GM12878 (cell line): ENCODE results near the gene KRTAP13-4. TPM values are rescaled to one million over a fixed set of nuclear protein-coding genes. Genes with fewer than 3 reads are reported as not detected.

ENCODE experiments used
- ATAC-seq: fragments of 200-7000 bp; cut with Tn5 transposase; 3 replicates; pipeline ENCODE4 v1.9.1; 2020; ENCODE audit warnings: mild to moderate bottlenecking, moderate library complexity
- BruUV-seq: library from RNA; stranded (reverse); fragments of 400-500 nt; replicated peaks from 2 replicates; lab custom pipeline; 2021; lab: Mats Ljungman, UMichigan
- CTCF ChIA-PET: fragments of 300-600 bp; sonication (Branson Sonifier 250); formaldehyde crosslinking; extraction: SDS; loops from one replicate; lab custom pipeline; 2021; ENCODE audit warnings: inconsistent platforms; lab: Yijun Ruan, JAX
- POLR2A ChIA-PET: fragments of 350-600 bp; formaldehyde crosslinking; extraction: SDS; loops from one replicate; lab custom pipeline; 2021; ENCODE audit warnings: inconsistent platforms; lab: Charles Lee
- RAD21 ChIA-PET: fragments of 300-600 bp; sonication (Branson Sonifier 250); formaldehyde crosslinking; loops from one replicate; lab custom pipeline; 2023; ENCODE audit warnings: antibody characterized with exemption; ENCODE audit not compliant: unreplicated experiment; lab: Charles Lee
- SMC1A ChIA-PET: fragments of 300-600 bp; sonication (Branson Sonifier 250); formaldehyde crosslinking; loops from one replicate; lab custom pipeline; 2023; ENCODE audit not compliant: unreplicated experiment, uncharacterized antibody; lab: Charles Lee
- DNase-seq: peaks from one replicate; pipeline ENCODE4 v3.0.0-alpha.2; 2011; ENCODE audit warnings: low read depth, low spot score
- FAIRE-seq: peaks from 3 replicates; lab custom pipeline; 2011; peaks lifted over from hg19 to GRCh38; lab: Jason Lieb, UNC
- H2AFZ ChIP-seq: 2 replicates; pipeline ENCODE4 v1.6.0; 2011; ENCODE audit warnings: low read depth, low read length, control low read depth; ENCODE audit not compliant: control insufficient read depth
- H3K27ac ChIP-seq: 2 replicates; pipeline ENCODE4 v1.5.1; 2011; ENCODE audit warnings: control low read depth; ENCODE audit not compliant: control insufficient read depth, insufficient read depth
- H3K27me3 ChIP-seq, 2 experiments: replicated peaks in 1 of 2; 2 replicates each; pipeline versions ENCODE4 v1.6.0 to v1.6.1; 2011; ENCODE audit warnings: low read length in 1 of 2; ENCODE audit not compliant: control insufficient read depth in 2 of 2, insufficient read depth in 2 of 2
- H3K36me3 ChIP-seq, 2 experiments: 2 replicates each; pipeline ENCODE4 v1.5.1; 2011; ENCODE audit warnings: low read length in 1 of 2; ENCODE audit not compliant: control insufficient read depth in 2 of 2, insufficient read depth in 2 of 2
- H3K4me1 ChIP-seq: 2 replicates; pipeline ENCODE4 v1.6.1; 2011; ENCODE audit warnings: mild to moderate bottlenecking, low read length, moderate library complexity, mixed read lengths; ENCODE audit not compliant: control insufficient read depth, insufficient read depth
- H3K4me2 ChIP-seq: 2 replicates; pipeline ENCODE4 v1.6.0; 2011; ENCODE audit warnings: control low read depth; ENCODE audit not compliant: control insufficient read depth, insufficient read depth
- H3K4me3 ChIP-seq: fragments of 200-600 bp; sonication (generic); 2 replicates; pipeline ENCODE4 v1.5.1; 2016
- H3K79me2 ChIP-seq: 2 replicates; pipeline ENCODE4 v1.6.0; 2011; ENCODE audit warnings: low read length; ENCODE audit not compliant: control insufficient read depth, insufficient read depth
- H3K9ac ChIP-seq: 2 replicates; pipeline ENCODE4 v1.8.0; 2011; ENCODE audit warnings: low read length, control low read depth, mixed read lengths; ENCODE audit not compliant: control insufficient read depth, insufficient read depth
- H3K9me3 ChIP-seq: replicated peaks from 3 replicates; pipeline ENCODE4 v1.5.1; 2011; ENCODE audit warnings: mild to moderate bottlenecking, low read length; ENCODE audit not compliant: control insufficient read depth, insufficient read depth
- H4K20me1 ChIP-seq: 2 replicates; pipeline ENCODE4 v1.6.0; 2011; ENCODE audit not compliant: control insufficient read depth, insufficient read depth
- ATF7 ChIP-seq: fragments of 450-650 bp; IDR thresholded peaks from 2 replicates; pipeline ENCODE4 v1.6.1; 2016; ENCODE audit warnings: low read depth, mild to moderate bottlenecking
- BACH1 ChIP-seq: fragments of 450-650 bp; IDR thresholded peaks from 2 replicates; pipeline ENCODE4 v1.6.1; 2017; ENCODE audit warnings: mild to moderate bottlenecking, borderline replicate concordance
- IRF4 ChIP-seq: IDR thresholded peaks from 2 replicates; pipeline ENCODE4 v1.6.1; 2011; ENCODE audit warnings: low read depth, low read length
- JUND ChIP-seq: IDR thresholded peaks from 2 replicates; pipeline ENCODE4 v1.6.1; 2012; ENCODE audit warnings: low read depth, mild to moderate bottlenecking, low read length, improper control_type of control experiment, moderate library complexity
- NFYB ChIP-seq: IDR thresholded peaks from 2 replicates; pipeline ENCODE4 v1.6.1; 2011; ENCODE audit warnings: low read depth, mild to moderate bottlenecking, low read length, improper control_type of control experiment, moderate library complexity; ENCODE audit not compliant: insufficient read depth
- NR2C1 ChIP-seq: fragments of 450-650 bp; IDR thresholded peaks from 2 replicates; pipeline ENCODE4 v1.6.1; 2017; ENCODE audit warnings: antibody characterized with exemption, mild to moderate bottlenecking, moderate library complexity
- PAX8 ChIP-seq: fragments of 450-650 bp; IDR thresholded peaks from 2 replicates; pipeline ENCODE4 v1.6.1; 2017; ENCODE audit warnings: mild to moderate bottlenecking, moderate library complexity
- PBX3 ChIP-seq: IDR thresholded peaks from 2 replicates; pipeline ENCODE4 v1.6.1; 2011; ENCODE audit warnings: mild to moderate bottlenecking, low read depth, low read length, moderate library complexity; ENCODE audit not compliant: insufficient replicate concordance
- PML ChIP-seq: IDR thresholded peaks from 2 replicates; pipeline ENCODE4 v1.6.1; 2012; ENCODE audit warnings: low read length, inconsistent platforms
- POLR2A ChIP-seq: IDR thresholded peaks from 2 replicates; pipeline ENCODE4 v1.6.1; 2011; ENCODE audit warnings: low read depth, mild to moderate bottlenecking, low read length
- POLR2AphosphoS2 ChIP-seq: IDR thresholded peaks from 2 replicates; pipeline ENCODE4 v1.6.1; 2011; ENCODE audit warnings: low read depth, mild to moderate bottlenecking, low read length, improper control_type of control experiment, moderate library complexity
- POLR2AphosphoS5 ChIP-seq: IDR thresholded peaks from 2 replicates; pipeline ENCODE4 v1.6.1; 2011; ENCODE audit warnings: mild to moderate bottlenecking, low read length, inconsistent platforms
- PRDM15 ChIP-seq: fragments of 450-650 bp; formaldehyde crosslinking; IDR thresholded peaks from 2 replicates; pipeline ENCODE4 v1.4.0; 2020; ENCODE audit warnings: mild to moderate bottlenecking, moderate library complexity
- RUNX3 ChIP-seq: IDR thresholded peaks from 2 replicates; pipeline ENCODE4 v1.6.1; 2012; ENCODE audit warnings: low read length, inconsistent platforms
- YY1 ChIP-seq: IDR thresholded peaks from 2 replicates; pipeline ENCODE4 v1.6.1; 2011; ENCODE audit warnings: low read depth, mild to moderate bottlenecking, low read length
- WGBS: methylation state at CpG from one replicate; pipeline ENCODE4 v1.1.6; 2016; ENCODE audit warnings: low lambda C conversion rate; ENCODE audit not compliant: insufficient replicate concordance, insufficient coverage; ENCODE audit errors: missing lambda C conversion rate; 5-methylcytosine and 5-hydroxymethylcytosine counted together
- in situ Hi-C: fragments of 300-500 bp; cut with MboI; formaldehyde crosslinking; loops from 9 replicates; pipeline ENCODE4 v1.14.3; 2018; ENCODE audit warnings: mixed read lengths
- intact Hi-C: fragments of 100-400 bp; cut with micrococcal nuclease; formaldehyde crosslinking; loops from one replicate; pipeline ENCODE4 v1.14.2; 2022; ENCODE audit not compliant: unreplicated experiment
- polyA plus RNA-seq, 11 experiments: library from polyadenylated mRNA; depleted of rRNA in 4 of 11; unstranded in 6 of 11; stranded (reverse) in 5 of 11; fragments of >200 nt; fragmentation: Nextera tagmentation in 4 of 11; fragmentation: Illumina TruSeq in 1 of 11; extraction: Ambion mirVana in 4 of 11; extraction: Trizol in 1 of 11; gene quantifications; 1 replicate in 1 of 11; 2 replicates in 10 of 11; pipeline versions ENCODE4 v1.2.1 to v1.2.3, GENCODE V29; 2011 to 2016; ENCODE audit warnings: inconsistent platforms in 2 of 11, missing spikeins in 2 of 11, low read depth in 1 of 11
- total RNA-seq, 4 experiments: library from RNA; depleted of rRNA in 3 of 4; stranded (reverse); fragments of >200 nt in 3 of 4; fragmentation: Illumina TruSeq in 1 of 4; extraction: Trizol in 1 of 4; gene quantifications; 2 replicates each; pipeline versions ENCODE4 v1.2.1 to v1.2.3, GENCODE V29; 2013 to 2021
- TF ChIP-seq, protein P1 (sequence below): fragments of 450-650 bp; IDR thresholded peaks from 2 replicates; pipeline ENCODE4 v1.6.1; 2017; ENCODE audit warnings: borderline replicate concordance
- TF ChIP-seq, protein P2 (sequence below): fragments of 450-650 bp; conservative IDR thresholded peaks from 2 replicates; pipeline ENCODE4 v1.6.1; 2017; ENCODE audit warnings: mild to moderate bottlenecking, moderate library complexity

KRTAP13-4 gene
- total and polyA plus RNA-seq, 10 of the 15 experiments (the other 5 are each of a cell fraction or from before 2014, with no cell fraction given), result not detected

- no peak overlapping the region for H2AFZ ChIP-seq
- intact Hi-C loops, result no loop called here
- H3K9ac ChIP-seq, result no peak overlapping the region
- BruUV-seq, result no TSS peak
- no peak overlapping the region for H3K27ac ChIP-seq
- H3K4me1 ChIP-seq, result no peaks in the 10 kb centered on the region
- FAIRE-seq, result no peak
- POLR2A ChIA-PET, result no interaction called here
- no peaks in the 10 kb centered on the region for H3K36me3 ChIP-seq
- CTCF ChIA-PET, result no interaction called here
- no peaks in the 10 kb centered on the region for H3K27me3 ChIP-seq
- H3K9me3 ChIP-seq, result no peaks in the 10 kb centered on the region; the same call in 2 of the 3 replicates
- H3K4me3 ChIP-seq, result no peak overlapping the region
- in situ Hi-C loops, result no loop called here
- ATAC-seq, result no peak
- no peak for DNase-seq
- H4K20me1 ChIP-seq, result no peaks in the 10 kb centered on the region
- TF ChIP-seq PML (no peak), IRF4 (no peak), NR2C1 (no peak), POLR2AphosphoS5 (no peak), RUNX3 (no peak), PRDM15 (CRISPR knock-in tag) (no peak), JUND (no peak), YY1 (no peak), BACH1 (no peak), NFYB (no peak), POLR2A (no peak), POLR2AphosphoS2 (no peak), PBX3 (no peak), PAX8 (no peak), ATF7 (no peak)
- TF ChIP-seq, protein P1, sequence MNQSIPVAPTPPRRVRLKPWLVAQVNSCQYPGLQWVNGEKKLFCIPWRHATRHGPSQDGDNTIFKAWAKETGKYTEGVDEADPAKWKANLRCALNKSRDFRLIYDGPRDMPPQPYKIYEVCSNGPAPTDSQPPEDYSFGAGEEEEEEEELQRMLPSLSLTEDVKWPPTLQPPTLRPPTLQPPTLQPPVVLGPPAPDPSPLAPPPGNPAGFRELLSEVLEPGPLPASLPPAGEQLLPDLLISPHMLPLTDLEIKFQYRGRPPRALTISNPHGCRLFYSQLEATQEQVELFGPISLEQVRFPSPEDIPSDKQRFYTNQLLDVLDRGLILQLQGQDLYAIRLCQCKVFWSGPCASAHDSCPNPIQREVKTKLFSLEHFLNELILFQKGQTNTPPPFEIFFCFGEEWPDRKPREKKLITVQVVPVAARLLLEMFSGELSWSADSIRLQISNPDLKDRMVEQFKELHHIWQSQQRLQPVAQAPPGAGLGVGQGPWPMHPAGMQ, result no peak
- TF ChIP-seq, protein P2, sequence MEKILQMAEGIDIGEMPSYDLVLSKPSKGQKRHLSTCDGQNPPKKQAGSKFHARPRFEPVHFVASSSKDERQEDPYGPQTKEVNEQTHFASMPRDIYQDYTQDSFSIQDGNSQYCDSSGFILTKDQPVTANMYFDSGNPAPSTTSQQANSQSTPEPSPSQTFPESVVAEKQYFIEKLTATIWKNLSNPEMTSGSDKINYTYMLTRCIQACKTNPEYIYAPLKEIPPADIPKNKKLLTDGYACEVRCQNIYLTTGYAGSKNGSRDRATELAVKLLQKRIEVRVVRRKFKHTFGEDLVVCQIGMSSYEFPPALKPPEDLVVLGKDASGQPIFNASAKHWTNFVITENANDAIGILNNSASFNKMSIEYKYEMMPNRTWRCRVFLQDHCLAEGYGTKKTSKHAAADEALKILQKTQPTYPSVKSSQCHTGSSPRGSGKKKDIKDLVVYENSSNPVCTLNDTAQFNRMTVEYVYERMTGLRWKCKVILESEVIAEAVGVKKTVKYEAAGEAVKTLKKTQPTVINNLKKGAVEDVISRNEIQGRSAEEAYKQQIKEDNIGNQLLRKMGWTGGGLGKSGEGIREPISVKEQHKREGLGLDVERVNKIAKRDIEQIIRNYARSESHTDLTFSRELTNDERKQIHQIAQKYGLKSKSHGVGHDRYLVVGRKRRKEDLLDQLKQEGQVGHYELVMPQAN, result no peak
- RAD21 ChIA-PET, result no interaction called here
- WGBS, result 0% methylated on average over 3 of the region's 3 CpGs
- no peaks in the 10 kb centered on the region for H3K79me2 ChIP-seq
- no peak overlapping the region for H3K4me2 ChIP-seq
- SMC1A ChIA-PET, result no interaction called here
Observed at GRCh38 chr21:30426731-30427130, 3.3 kb upstream of the KRTAP13-4 start.
